ENCODE data around the gene KRT15.

Gene KRT15

GRCh38 chr17:41478237-41478636 is 40.5 kb downstream of the KRT15 start:
- no peaks in the 10 kb centered on the region for H3K36me3 ChIP-seq (ENCODE audit: low read depth)
- ATAC-seq (ENCODE audit: low read depth) = no peak
- no peak for TF ChIP-seq CTCF (IDR thresholded peaks at IDR 0.05; ENCODE audit: poor library complexity, severe bottlenecking)
- H3K9me3 ChIP-seq (ENCODE audit: severe bottlenecking) = no peaks in the 10 kb centered on the region
- H3K27ac ChIP-seq (ENCODE audit: poor library complexity, severe bottlenecking) = no peak overlapping the region
- H3K4me1 ChIP-seq (ENCODE audit: insufficient read depth, poor library complexity, severe bottlenecking) = no peaks in the 10 kb centered on the region
- no peak overlapping the region for H3K4me3 ChIP-seq (ENCODE audit: severe bottlenecking)
- H3K27me3 ChIP-seq (ENCODE audit: insufficient read depth, poor library complexity, severe bottlenecking) = no peaks in the 10 kb centered on the region
- no peak for DNase-seq (ENCODE audit: low spot score)

- Histone ChIP-seq H3K36me3 (ENCODE audit: low read depth) (no peaks in the 10 kb centered on the region), H3K4me3 (ENCODE audit: severe bottlenecking) (no peak overlapping the region), H3K27ac (ENCODE audit: poor library complexity, severe bottlenecking) (no peak overlapping the region), H3K27me3 (ENCODE audit: insufficient read depth, poor library complexity, severe bottlenecking) (no peaks in the 10 kb centered on the region), H3K4me1 (ENCODE audit: insufficient read depth, poor library complexity, severe bottlenecking) (no peaks in the 10 kb centered on the region), H3K9me3 (ENCODE audit: severe bottlenecking) (no peaks in the 10 kb centered on the region)
- ATAC-seq (ENCODE audit: low read depth) (no peak), DNase-seq (ENCODE audit: low spot score) (no peak)
- TF ChIP-seq CTCF (IDR thresholded peaks at IDR 0.05; ENCODE audit: poor library complexity, severe bottlenecking) = no peak
Observed at GRCh38 chr17:41476866-41477815, 41.5 kb downstream of the KRT15 start.

- H3K27ac ChIP-seq (ENCODE audit: poor library complexity, severe bottlenecking) = no peak overlapping the region
- H3K36me3 ChIP-seq (ENCODE audit: low read depth) = no peaks in the 10 kb centered on the region
- no peak for ATAC-seq (ENCODE audit: low read depth)
- no peaks in the 10 kb centered on the region for H3K4me1 ChIP-seq (ENCODE audit: insufficient read depth, poor library complexity, severe bottlenecking)
- DNase-seq (ENCODE audit: low spot score) = no peak
- TF ChIP-seq CTCF (IDR thresholded peaks at IDR 0.05; ENCODE audit: poor library complexity, severe bottlenecking) = no peak
- H3K9me3 ChIP-seq (ENCODE audit: severe bottlenecking) = no peaks in the 10 kb centered on the region
- H3K27me3 ChIP-seq (ENCODE audit: insufficient read depth, poor library complexity, severe bottlenecking) = no peaks in the 10 kb centered on the region
- H3K4me3 ChIP-seq (ENCODE audit: severe bottlenecking) = no peak overlapping the region
Observed at GRCh38 chr17:41475421-41475820, 43.3 kb downstream of the KRT15 start.

- Histone ChIP-seq H3K4me1 (ENCODE audit: insufficient read depth, poor library complexity, severe bottlenecking) (no peaks in the 10 kb centered on the region), H3K36me3 (ENCODE audit: low read depth) (no peaks in the 10 kb centered on the region), H3K9me3 (ENCODE audit: severe bottlenecking) (no peaks in the 10 kb centered on the region), H3K4me3 (ENCODE audit: severe bottlenecking) (no peak overlapping the region), H3K27me3 (ENCODE audit: insufficient read depth, poor library complexity, severe bottlenecking) (no peaks in the 10 kb centered on the region), H3K27ac (ENCODE audit: poor library complexity, severe bottlenecking) (no peak overlapping the region)
- DNase-seq (ENCODE audit: low spot score) (no peak), ATAC-seq (ENCODE audit: low read depth) (no peak)
- TF ChIP-seq CTCF (IDR thresholded peaks at IDR 0.05; ENCODE audit: poor library complexity, severe bottlenecking) = no peak
Observed at GRCh38 chr17:41474863-41475262, 43.8 kb downstream of the KRT15 start.

DNA sequence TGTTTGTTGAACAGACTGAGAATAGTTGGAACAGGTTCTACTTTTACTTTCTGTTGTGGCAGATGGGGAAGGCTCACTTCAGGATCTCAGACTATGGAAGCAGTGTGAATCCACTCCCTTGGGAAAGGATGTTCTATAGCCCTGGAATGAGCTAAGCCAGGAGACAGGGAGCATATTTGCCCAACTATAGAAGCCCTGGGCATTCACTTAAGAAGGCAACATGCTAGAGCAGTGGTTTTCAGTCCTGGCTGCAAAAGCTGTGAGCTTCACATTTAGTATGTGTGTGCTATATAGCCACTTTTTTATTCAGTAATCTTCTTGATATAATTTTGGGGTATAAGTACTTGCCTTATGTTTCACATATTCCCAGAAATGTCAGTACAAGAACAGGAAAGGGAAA is 50.3 kb downstream of the KRT15 start:
- ATAC-seq (ENCODE audit: low read depth) = no peak
- DNase-seq (ENCODE audit: low spot score) = no peak
- Histone ChIP-seq H3K4me3 (ENCODE audit: severe bottlenecking) (no peak overlapping the region), H3K36me3 (ENCODE audit: low read depth) (no peaks in the 10 kb centered on the region), H3K27me3 (ENCODE audit: insufficient read depth, poor library complexity, severe bottlenecking) (no peaks in the 10 kb centered on the region), H3K27ac (ENCODE audit: poor library complexity, severe bottlenecking) (no peak overlapping the region), H3K4me1 (ENCODE audit: insufficient read depth, poor library complexity, severe bottlenecking) (peaks cover 10% of the 10 kb centered on the region), H3K9me3 (ENCODE audit: severe bottlenecking) (no peaks in the 10 kb centered on the region)
- no peak for TF ChIP-seq CTCF (IDR thresholded peaks at IDR 0.05; ENCODE audit: poor library complexity, severe bottlenecking)

Data from RWPE2 (cell line).